ENCODE measurements around the gene HDGFL2.
A peak's percentile ranks its signal among the peaks of the same experiment; 100 is the strongest.

HDGFL2 gene

DNA sequence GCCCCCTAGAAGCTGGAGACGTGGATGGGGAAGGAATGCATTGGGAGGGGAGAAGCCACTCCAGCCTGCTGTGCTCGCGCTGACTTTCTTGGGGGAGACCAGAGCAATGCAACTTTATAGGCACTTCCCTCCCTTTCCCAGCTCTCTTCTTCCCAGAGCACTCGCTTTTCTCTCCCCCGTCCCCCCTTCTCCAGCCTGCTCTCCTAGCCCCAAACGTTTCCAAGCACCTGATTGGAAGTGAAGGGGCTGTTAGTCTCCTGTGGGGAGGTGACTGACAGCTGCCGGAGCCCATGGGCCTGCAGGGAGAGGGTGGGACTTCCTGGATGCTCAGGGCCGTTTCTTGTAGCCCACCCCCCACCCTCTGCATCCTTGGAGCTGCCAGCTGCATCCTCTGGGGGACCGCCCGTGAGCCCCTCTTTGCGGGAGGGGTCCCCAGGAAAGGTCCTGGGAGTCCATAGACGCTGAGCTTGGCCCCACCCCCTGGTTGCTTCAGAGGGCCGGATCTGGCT is 2.5 kb downstream of the HDGFL2 start:
- H3K4me3 ChIP-seq (ENCODE audit: low read depth, low read length), result peak overlapping the region; percentile 58

GRCh38 chr19:4477034-4477801 is 5.1 kb downstream of the HDGFL2 start:
- Histone ChIP-seq H3K27ac (ENCODE audit: low read depth, low read length) (no peak overlapping the region), H3K36me3 (ENCODE audit: control insufficient read depth, insufficient read depth, low read length) (peaks cover 32% of the 10 kb centered on the region), H3K27me3 (ENCODE audit: control insufficient read depth, insufficient read depth, low read length) (no peaks in the 10 kb centered on the region), H3K4me3 (ENCODE audit: low read depth, low read length) (no peak overlapping the region), H3K4me1 (ENCODE audit: control insufficient read depth, insufficient read depth, low read length) (no peaks in the 10 kb centered on the region), H3K9me3 (ENCODE audit: control insufficient read depth, insufficient read depth, low read length) (no peaks in the 10 kb centered on the region), H3K9ac (ENCODE audit: low read depth, low read length) (no peak overlapping the region)

More for the DNA sequence above, 2.5 kb downstream of the HDGFL2 start:
- no peaks in the 10 kb centered on the region for H3K27me3 ChIP-seq (ENCODE audit: control insufficient read depth, insufficient read depth, low read length)
- no peak overlapping the region for H3K9ac ChIP-seq (ENCODE audit: low read depth, low read length)
- H3K4me1 ChIP-seq (ENCODE audit: control insufficient read depth, insufficient read depth, low read length), result no peaks in the 10 kb centered on the region
- H3K36me3 ChIP-seq (ENCODE audit: control insufficient read depth, insufficient read depth, low read length), result peaks cover 28% of the 10 kb centered on the region
- H3K9me3 ChIP-seq (ENCODE audit: control insufficient read depth, insufficient read depth, low read length), result no peaks in the 10 kb centered on the region
- H3K27ac ChIP-seq (ENCODE audit: low read depth, low read length), result peak overlapping the region; percentile 74

GRCh38 chr19:4482721-4483364 is 10.7 kb downstream of the HDGFL2 start:
- H3K9me3 ChIP-seq (ENCODE audit: control insufficient read depth, insufficient read depth, low read length), result no peaks in the 10 kb centered on the region

GRCh38 chr19:4483385-4483784 is 11.3 kb downstream of the HDGFL2 start:
- H3K4me1 ChIP-seq (ENCODE audit: control insufficient read depth, insufficient read depth, low read length), result no peaks in the 10 kb centered on the region
- no peaks in the 10 kb centered on the region for H3K9me3 ChIP-seq (ENCODE audit: control insufficient read depth, insufficient read depth, low read length)
- H3K9ac ChIP-seq (ENCODE audit: low read depth, low read length), result no peak overlapping the region
- H3K4me3 ChIP-seq (ENCODE audit: low read depth, low read length), result no peak overlapping the region
- H3K27ac ChIP-seq (ENCODE audit: low read depth, low read length), result no peak overlapping the region
- peaks cover 38% of the 10 kb centered on the region for H3K36me3 ChIP-seq (ENCODE audit: control insufficient read depth, insufficient read depth, low read length)
- H3K27me3 ChIP-seq (ENCODE audit: control insufficient read depth, insufficient read depth, low read length), result no peaks in the 10 kb centered on the region

More at GRCh38 chr19:4482721-4483364, 10.7 kb downstream of the HDGFL2 start:
- Histone ChIP-seq H3K9ac (ENCODE audit: low read depth, low read length) (no peak overlapping the region), H3K27me3 (ENCODE audit: control insufficient read depth, insufficient read depth, low read length) (no peaks in the 10 kb centered on the region), H3K4me3 (ENCODE audit: low read depth, low read length) (no peak overlapping the region), H3K4me1 (ENCODE audit: control insufficient read depth, insufficient read depth, low read length) (no peaks in the 10 kb centered on the region), H3K36me3 (ENCODE audit: control insufficient read depth, insufficient read depth, low read length) (peaks cover 37% of the 10 kb centered on the region), H3K27ac (ENCODE audit: low read depth, low read length) (no peak overlapping the region)

- H3K9me3 ChIP-seq (ENCODE audit: control insufficient read depth, insufficient read depth, low read length), result no peaks in the 10 kb centered on the region
- H3K36me3 ChIP-seq (ENCODE audit: control insufficient read depth, insufficient read depth, low read length), result peaks cover 67% of the 10 kb centered on the region
- H3K27ac ChIP-seq (ENCODE audit: low read depth, low read length), result no peak overlapping the region
- H3K4me1 ChIP-seq (ENCODE audit: control insufficient read depth, insufficient read depth, low read length), result no peaks in the 10 kb centered on the region
- no peak overlapping the region for H3K9ac ChIP-seq (ENCODE audit: low read depth, low read length)
- H3K27me3 ChIP-seq (ENCODE audit: control insufficient read depth, insufficient read depth, low read length), result no peaks in the 10 kb centered on the region
- H3K4me3 ChIP-seq (ENCODE audit: low read depth, low read length), result no peak overlapping the region
These were observed 15.5 kb downstream of the HDGFL2 start for GRCh38 chr19:4487572-4487971.

GRCh38 chr19:4488496-4488895 is 16.4 kb downstream of the HDGFL2 start:
- Histone ChIP-seq H3K4me3 (ENCODE audit: low read depth, low read length) (no peak overlapping the region), H3K36me3 (ENCODE audit: control insufficient read depth, insufficient read depth, low read length) (peaks cover 67% of the 10 kb centered on the region), H3K27me3 (ENCODE audit: control insufficient read depth, insufficient read depth, low read length) (no peaks in the 10 kb centered on the region), H3K9ac (ENCODE audit: low read depth, low read length) (no peak overlapping the region), H3K4me1 (ENCODE audit: control insufficient read depth, insufficient read depth, low read length) (no peaks in the 10 kb centered on the region), H3K27ac (ENCODE audit: low read depth, low read length) (no peak overlapping the region), H3K9me3 (ENCODE audit: control insufficient read depth, insufficient read depth, low read length) (no peaks in the 10 kb centered on the region)

- peaks cover 81% of the 10 kb centered on the region for H3K36me3 ChIP-seq (ENCODE audit: control insufficient read depth, insufficient read depth, low read length)
- no peaks in the 10 kb centered on the region for H3K9me3 ChIP-seq (ENCODE audit: control insufficient read depth, insufficient read depth, low read length)
- H3K27ac ChIP-seq (ENCODE audit: low read depth, low read length), result no peak overlapping the region
- H3K9ac ChIP-seq (ENCODE audit: low read depth, low read length), result no peak overlapping the region
- no peak overlapping the region for H3K4me3 ChIP-seq (ENCODE audit: low read depth, low read length)
- no peaks in the 10 kb centered on the region for H3K27me3 ChIP-seq (ENCODE audit: control insufficient read depth, insufficient read depth, low read length)
- no peaks in the 10 kb centered on the region for H3K4me1 ChIP-seq (ENCODE audit: control insufficient read depth, insufficient read depth, low read length)
These were observed 19.3 kb downstream of the HDGFL2 start for GRCh38 chr19:4491446-4491845.

DNA sequence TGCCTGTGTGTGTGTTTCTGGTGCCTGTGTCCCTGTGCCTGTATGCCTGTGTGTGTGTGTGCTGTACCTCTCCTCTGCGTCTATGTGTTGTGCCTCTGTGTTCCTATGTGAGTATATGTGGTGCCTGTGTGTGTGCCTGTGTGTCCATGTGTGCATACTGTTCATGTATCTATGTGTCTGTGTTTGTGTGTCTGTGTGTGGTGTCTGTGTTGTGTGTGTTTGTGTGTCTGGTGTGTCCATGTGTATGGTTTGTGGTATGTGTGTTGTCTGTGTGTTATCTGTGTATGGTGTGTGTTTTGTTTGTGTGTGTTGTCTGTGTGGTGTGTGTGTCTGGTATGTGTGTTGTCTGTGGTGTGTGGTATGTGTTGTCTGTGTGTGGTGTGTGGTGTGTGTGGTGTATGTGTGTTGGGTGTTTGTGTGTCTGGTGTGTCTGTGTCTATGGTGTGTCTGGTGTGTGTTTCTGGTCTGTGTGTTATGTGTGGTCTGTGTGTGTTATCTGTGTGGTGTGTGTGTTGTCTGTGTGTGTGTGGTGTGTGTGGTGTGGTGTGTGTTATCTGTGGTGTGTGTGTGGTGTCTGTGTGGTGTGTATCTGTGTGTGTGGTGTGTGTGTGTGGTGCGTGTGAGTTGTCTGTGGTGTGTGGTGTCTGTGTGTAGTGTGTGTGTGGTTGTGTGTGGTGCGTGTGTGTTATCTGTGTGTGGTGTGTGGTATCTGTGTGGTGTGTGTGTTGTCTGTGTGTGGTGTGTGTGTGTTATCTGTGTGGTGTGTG is 20.4 kb downstream of the HDGFL2 start:
- Histone ChIP-seq H3K27ac (ENCODE audit: low read depth, low read length) (no peak overlapping the region), H3K9ac (ENCODE audit: low read depth, low read length) (no peak overlapping the region), H3K36me3 (ENCODE audit: control insufficient read depth, insufficient read depth, low read length) (peaks cover 81% of the 10 kb centered on the region), H3K4me3 (ENCODE audit: low read depth, low read length) (no peak overlapping the region), H3K27me3 (ENCODE audit: control insufficient read depth, insufficient read depth, low read length) (no peaks in the 10 kb centered on the region), H3K9me3 (ENCODE audit: control insufficient read depth, insufficient read depth, low read length) (no peaks in the 10 kb centered on the region), H3K4me1 (ENCODE audit: control insufficient read depth, insufficient read depth, low read length) (no peaks in the 10 kb centered on the region)

- H3K36me3 ChIP-seq (ENCODE audit: control insufficient read depth, insufficient read depth, low read length), result peaks cover 85% of the 10 kb centered on the region
These were observed 21.2 kb downstream of the HDGFL2 start for GRCh38 chr19:4493104-4493928.

GRCh38 chr19:4493929-4494690 is 22.0 kb downstream of the HDGFL2 start:
- H3K9ac ChIP-seq (ENCODE audit: low read depth, low read length), result no peak overlapping the region
- H3K4me1 ChIP-seq (ENCODE audit: control insufficient read depth, insufficient read depth, low read length), result no peaks in the 10 kb centered on the region
- H3K36me3 ChIP-seq (ENCODE audit: control insufficient read depth, insufficient read depth, low read length), result peaks cover 84% of the 10 kb centered on the region
- no peak overlapping the region for H3K27ac ChIP-seq (ENCODE audit: low read depth, low read length)
- no peaks in the 10 kb centered on the region for H3K27me3 ChIP-seq (ENCODE audit: control insufficient read depth, insufficient read depth, low read length)
- H3K4me3 ChIP-seq (ENCODE audit: low read depth, low read length), result no peak overlapping the region
- no peaks in the 10 kb centered on the region for H3K9me3 ChIP-seq (ENCODE audit: control insufficient read depth, insufficient read depth, low read length)

More at GRCh38 chr19:4493104-4493928, 21.2 kb downstream of the HDGFL2 start:
- H3K4me1 ChIP-seq (ENCODE audit: control insufficient read depth, insufficient read depth, low read length), result no peaks in the 10 kb centered on the region
- H3K4me3 ChIP-seq (ENCODE audit: low read depth, low read length), result no peak overlapping the region
- no peaks in the 10 kb centered on the region for H3K9me3 ChIP-seq (ENCODE audit: control insufficient read depth, insufficient read depth, low read length)
- H3K27ac ChIP-seq (ENCODE audit: low read depth, low read length), result no peak overlapping the region
- H3K27me3 ChIP-seq (ENCODE audit: control insufficient read depth, insufficient read depth, low read length), result no peaks in the 10 kb centered on the region
- no peak overlapping the region for H3K9ac ChIP-seq (ENCODE audit: low read depth, low read length)
